ENCODE data around the gene FN1. TPM values are rescaled to one million over a fixed set of nuclear protein-coding genes. Genes with fewer than 3 reads are reported as not detected.
A peak's percentile ranks its signal among the peaks of the same experiment; 100 is the strongest.
"Not testable (repeated sequence)": the region's sequence is repeated elsewhere in the genome, so short reads cannot be mapped to it uniquely, and the experiment has no call there.

FN1 gene
- total RNA-seq, 1 donor from 2014 or later = 387 TPM

DNA sequence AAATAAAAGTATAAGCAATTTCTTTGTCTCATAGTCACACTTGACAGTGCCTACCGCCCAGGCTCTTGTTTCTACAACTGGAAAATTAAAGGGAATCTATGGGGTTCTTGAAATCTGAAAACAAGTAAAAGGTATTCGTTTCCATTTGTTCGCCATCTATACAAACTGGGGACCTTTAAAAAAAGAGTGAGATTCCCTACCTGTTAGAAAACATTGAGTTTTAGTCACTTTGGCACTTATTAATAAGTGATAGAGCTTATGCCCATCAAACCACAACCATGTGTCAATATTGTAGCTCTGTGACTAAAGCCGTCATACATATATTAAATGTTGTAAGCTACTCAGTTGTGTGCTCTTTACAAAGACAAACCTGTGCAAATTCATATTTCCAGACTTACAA lies 13.2 kb downstream of the FN1 start:
- no peak for DNase-seq

DNA sequence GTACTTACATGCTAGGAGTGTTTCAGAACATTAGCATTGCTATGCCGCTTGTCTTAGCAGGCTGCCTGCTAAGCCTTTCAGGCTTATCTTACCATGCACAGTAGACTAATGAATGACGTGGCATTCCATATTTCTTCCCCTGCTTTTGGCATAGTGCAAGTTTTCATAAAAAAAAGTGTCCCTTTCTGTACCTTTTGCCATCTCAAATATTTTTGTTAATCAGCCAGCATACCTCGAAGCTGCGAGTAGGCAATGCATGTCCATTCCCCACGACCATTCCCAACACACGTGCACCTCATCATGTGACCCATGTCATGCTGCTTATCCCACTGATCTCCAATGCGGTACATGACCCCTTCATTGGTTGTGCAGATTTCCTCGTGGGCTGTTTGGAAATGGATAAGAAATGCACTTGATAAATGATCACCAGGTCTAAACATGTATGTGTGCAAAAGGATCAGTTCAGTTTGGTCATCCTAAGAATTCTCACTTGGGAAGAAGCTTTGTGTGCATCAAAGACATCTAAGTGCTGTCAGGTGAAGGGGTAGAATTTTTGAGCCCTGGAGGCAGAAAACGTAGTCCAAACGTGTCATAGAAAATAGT lies 13.9 kb downstream of the FN1 start:
- no peak for DNase-seq

DNA sequence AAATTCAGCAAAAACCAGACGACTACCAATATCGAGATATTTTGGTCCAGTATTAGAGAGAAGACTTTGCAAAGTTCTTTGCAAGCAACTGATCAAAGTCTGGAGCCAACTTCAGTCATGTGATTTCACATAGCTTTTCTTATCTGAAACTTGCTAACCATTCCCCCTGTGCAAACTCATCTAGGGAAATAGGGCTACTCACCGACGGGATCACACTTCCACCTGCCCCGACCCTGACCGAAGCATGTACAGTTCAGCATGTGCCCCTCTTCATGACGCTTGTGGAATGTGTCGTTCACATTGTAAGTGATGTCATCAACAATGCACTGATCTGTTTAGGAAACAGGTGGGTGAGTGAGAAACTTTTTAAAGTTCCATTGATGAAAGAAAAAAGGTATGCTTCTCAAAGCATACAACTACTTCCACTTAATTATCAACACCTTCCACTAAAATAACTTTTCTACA lies 15.4 kb downstream of the FN1 start:
- peak; percentile 68 for DNase-seq

- DNase-seq = no peak
Observed at GRCh38 chr2:215419769-215420470, 15.9 kb downstream of the FN1 start.

DNA sequence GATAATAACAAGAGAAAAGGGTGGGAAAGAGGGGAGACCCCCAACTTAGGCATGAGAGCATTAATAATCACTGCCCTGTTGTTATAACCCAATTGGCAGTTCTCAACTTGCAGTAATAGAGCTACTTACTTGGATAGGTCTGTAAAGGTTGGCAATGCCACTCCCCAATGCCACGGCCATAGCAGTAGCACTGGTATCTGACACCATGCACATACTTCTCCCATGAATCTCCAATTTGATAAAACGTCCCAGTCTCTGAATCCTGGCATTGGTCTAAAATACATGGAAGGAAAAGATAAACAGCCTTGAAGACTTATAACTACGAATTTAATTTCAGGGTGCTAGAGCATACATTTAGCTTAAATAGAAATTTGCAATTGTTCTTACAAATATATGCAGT lies 16.8 kb downstream of the FN1 start:
- DNase-seq = no peak

DNA sequence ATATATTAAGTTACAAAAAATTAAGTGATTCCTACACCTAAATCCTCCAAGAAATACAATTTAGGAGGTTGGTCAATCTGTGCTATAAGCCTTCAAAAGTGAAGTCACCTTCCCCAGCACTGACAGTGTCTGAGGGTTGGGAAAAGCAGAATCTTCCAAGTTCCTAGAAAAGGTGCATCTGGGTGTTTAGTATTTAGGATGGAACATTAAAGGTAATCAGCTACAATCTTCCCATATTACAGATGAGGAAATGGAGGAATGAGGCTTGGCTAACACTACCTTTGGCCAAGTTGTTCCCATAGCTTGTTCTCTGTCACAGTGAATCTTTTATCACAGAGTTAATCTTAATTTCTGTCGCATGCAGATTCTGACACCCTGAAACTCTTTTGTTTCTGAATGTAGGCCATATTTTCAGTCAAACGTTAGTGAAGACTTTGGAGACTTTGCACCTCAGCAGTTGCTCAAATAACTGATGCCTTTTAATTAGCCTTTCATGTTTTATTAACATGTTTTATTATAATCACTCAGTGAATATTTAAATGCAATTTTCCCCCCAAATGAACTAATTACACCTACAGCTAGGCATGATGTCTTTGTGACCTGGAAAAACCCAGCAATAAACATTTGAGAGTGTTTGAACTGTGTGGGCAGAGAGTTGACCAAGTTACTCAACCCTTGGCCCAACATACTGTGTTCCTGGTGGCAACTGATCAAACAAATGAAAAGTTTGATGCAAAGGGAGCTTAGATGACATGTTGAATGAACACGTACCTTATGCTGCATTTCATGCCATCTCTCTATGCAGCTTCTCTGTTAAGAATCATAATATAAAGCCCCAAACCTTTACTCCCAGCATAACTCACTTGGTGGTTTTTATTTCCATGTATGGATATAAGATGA lies 17.6 kb downstream of the FN1 start:
- no peak for DNase-seq

DNA sequence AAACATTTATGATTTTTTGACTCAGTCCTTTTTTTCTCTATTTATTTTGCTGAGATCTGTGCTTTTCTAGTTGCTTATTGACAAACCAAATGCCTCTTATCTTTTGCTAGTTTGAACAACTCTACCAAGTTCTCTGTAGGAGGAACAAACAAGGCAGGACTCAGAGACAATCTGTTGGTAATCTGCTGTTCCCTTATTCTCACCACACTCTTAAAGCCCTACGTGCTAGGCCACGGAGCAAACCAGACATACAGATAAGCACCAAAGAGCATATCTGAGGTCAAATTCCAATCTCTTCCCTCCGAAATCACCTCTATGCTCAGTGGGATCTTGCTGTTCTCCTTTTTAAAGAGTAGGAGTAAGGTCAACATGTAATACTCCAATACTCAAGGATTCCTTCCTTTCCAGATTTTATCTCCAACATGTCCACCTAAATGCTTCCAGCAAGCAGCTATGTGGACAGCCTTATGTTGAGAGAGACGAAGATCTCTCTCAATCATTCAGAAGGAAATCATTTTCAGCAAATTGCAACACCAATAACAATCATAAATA lies 18.4 kb downstream of the FN1 start:
- DNase-seq = no peak

GRCh38 chr2:215416656-215417055 lies 19.2 kb downstream of the FN1 start:
- DNase-seq = no peak

DNA sequence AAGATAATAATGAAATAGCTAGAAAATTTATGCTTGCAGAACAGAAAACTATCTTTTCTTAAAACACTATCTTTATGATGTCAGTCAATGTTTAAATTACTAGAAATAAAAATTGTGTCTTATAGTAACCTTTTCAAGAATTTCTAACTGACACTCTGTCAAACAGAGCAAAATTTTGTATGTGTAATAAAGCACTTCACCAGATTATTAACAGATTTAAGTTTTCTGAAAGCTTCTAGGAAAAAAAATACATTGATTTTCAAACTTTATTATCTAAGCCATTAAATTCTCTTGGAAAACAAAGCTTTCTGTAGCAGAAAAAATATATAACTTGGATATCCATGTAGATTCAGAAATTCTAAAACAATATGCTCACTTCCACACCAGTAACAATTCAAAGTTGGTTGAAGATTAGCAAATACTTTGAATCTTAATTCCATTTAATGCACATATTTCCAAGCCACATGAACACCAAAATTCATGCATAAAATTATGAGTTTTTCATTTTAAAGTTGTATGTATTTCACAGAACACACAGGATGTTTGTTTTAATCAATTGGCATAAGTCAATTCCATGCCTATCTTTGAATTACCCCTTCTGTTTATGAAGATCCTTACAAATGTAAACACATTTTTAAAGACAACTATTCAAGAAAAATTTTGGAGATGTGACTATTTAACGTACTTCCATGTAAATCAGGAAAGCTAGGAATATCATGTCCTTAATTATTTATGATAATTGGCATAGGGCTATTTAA lies 19.9 kb downstream of the FN1 start:
- DNase-seq = no peak

- DNase-seq = no peak
Observed at GRCh38 chr2:215415218-215415617, 20.6 kb downstream of the FN1 start.

DNA sequence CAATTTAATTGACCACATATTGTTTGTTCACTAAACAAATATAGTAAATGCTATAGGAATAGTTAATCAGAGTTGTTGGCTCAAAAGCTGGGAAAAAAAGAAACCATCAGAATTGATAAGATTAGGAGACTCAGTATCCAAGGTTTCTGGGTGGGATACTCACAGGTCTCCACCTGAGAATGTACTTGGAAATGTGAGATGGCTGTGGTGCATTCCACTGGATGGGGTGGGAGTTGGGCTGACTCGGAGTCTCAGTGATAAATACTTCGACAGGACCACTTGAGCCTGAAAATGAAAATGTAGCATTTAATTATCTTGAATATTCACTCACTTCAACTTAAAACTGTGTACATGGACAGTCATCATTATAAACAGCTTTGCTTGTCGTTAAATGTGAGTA lies 21.2 kb downstream of the FN1 start:
- no peak for DNase-seq

DNA sequence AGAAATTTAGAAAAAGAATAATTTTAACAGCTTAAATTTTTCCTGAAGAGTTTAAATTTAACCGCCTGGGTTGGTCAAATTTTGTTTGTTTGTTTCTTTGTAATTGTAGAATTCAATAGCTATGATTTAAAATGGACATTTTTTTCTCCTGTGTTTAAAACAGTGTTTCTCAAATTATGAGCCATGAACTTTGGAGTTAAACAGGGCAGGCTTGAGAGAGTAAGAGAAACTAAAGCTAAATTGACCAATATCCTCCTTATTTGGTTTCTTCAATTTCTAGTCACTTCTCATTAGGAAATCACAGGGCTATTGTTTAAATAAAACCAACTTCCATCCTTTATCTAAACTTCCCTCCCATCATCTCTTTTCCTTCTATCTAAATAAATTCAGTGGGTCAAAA lies 21.9 kb downstream of the FN1 start:
- DNase-seq = no peak

DNA sequence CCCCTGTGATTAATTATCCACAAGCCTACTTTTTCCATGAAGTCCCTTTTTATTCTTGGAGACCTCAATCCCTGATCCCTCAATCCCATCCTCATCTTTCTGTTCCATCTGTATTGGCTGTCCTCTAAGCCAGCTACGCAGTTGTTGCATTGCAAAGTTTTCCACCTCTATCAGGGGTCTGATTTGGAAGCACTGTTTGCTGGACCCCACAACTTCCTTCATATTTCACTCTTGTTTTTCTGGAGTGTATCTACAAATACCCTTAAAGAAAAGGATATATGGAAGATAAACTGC lies 22.4 kb downstream of the FN1 start:
- DNase-seq = no peak

DNA sequence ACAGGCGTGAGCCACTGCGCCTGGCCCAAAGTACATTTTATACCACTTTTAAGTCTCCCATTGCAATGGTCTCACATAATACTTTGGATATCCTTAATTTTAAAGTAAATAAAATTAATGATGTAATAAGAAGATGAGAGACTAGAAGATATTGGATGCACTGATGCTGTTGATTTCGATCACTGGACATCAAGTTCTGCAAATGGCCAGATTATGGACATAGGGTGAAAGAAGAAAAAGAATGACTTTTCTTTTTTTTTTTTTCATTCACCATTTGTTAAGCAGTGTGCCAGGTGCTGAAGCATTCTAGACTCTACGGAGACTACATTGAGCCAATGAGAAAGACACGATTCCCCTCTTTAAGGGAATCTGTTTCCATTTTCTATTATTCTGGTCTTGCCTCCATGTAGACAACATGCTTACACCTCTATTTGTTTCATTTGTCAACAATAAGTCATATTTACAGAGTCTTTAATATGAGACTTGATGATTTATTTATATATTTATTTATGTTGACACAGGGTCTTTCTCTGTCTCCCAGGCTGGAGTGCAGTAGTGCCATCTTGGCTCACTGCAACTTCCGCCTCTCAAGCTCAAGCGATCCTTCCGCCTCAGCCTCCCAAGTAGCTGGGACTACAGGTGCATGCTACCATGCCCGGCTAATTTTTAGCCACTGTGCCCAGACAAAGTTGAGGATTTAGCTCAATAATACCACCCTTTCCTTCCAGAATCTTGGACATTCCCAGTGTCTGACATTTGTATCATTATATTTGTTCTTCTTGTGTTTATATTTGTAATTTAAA lies 23.7 kb downstream of the FN1 start:
- DNase-seq = no peak

DNA sequence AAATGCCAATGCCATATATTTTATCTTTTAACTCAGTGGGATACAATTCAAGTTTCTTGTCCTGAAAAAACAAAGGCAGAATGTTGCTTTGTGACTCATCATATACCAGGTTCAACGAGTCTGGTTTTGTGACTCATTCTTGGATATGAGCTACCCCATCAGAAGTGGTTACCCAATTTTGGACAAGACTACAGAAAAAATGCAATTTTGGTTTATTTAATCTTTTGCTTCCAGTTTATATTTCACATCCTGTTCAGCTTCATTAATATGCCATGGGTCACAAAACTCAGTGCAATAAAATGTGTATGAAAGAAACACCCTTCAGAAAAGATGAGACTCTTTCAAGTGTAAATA lies 25.0 kb downstream of the FN1 start:
- DNase-seq = peak; percentile 79

DNA sequence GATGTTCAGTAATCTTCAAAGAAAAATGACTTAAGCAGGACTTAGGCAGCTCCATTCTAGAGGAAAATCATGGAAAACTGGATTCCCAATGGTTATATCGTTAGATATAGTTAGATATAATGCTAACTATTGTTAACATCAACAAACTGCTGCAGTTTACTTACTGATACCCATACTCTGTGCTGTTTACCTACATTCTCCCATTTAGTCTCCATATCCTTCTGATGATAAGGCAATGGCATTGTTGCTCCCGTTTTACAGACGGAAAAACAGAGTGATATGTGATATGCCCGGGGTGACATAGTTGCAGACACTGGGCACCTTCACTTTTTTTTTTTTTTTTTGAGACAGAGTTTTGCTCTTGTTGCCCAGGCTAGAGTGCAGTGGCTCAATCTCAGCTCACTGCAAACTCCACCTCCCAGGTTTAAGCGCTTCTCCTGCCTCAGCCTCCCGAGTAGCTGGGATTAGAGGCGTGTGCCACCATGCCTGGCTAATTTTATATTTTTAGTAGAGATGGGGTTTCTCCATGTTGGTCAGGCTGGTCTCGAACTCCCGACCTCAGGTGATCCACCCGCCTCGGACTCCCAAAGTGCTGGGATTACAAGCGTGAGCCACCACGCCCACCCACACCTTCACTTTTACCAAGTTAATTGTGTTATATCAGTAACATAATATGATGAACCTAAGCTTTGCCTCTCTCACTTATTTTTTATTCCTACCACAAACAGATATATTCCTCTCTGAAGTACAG lies 25.5 kb downstream of the FN1 start:
- DNase-seq = not testable (repeated sequence)

DNA sequence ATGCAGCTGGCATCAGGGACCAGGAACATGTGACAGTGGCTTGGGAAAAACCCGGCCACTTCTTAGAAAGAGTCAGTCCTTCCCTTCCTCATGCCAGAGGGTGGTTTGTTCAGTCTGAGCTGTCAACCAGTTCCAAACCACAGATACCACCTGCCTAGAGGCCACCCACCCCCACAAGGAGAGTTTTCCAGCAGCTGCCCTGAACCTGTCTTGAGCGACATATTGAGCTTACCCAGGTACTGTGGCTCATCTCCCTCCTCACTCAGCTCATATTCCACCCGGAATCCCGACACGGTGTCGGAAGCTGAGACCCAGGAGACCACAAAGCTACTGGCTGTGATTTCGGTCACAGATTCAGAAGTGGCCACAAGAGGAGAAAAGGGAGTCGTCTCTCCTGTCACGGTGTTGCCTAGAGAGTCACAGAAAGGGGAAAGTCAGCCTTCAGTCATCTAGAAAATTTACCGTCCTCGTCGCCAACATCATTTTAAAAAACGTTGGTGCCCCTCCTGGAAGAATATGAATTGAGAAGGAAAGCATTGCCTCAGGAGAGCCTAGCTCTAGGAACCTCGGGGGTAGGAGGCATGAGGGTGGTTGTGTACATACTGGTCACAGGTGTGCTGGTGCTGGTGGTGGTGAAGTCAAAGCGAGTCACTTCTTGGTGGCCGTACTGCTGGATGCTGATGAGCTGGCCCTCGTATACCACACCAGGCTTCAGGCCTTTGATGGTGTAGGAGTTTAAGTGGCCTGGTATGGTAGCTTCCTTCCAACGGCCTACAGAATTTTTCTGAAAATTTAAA lies 26.3 kb downstream of the FN1 start:
- DNase-seq = no peak

- DNase-seq = not testable (repeated sequence)
Observed at GRCh38 chr2:215408441-215408840, 27.4 kb downstream of the FN1 start.

DNA sequence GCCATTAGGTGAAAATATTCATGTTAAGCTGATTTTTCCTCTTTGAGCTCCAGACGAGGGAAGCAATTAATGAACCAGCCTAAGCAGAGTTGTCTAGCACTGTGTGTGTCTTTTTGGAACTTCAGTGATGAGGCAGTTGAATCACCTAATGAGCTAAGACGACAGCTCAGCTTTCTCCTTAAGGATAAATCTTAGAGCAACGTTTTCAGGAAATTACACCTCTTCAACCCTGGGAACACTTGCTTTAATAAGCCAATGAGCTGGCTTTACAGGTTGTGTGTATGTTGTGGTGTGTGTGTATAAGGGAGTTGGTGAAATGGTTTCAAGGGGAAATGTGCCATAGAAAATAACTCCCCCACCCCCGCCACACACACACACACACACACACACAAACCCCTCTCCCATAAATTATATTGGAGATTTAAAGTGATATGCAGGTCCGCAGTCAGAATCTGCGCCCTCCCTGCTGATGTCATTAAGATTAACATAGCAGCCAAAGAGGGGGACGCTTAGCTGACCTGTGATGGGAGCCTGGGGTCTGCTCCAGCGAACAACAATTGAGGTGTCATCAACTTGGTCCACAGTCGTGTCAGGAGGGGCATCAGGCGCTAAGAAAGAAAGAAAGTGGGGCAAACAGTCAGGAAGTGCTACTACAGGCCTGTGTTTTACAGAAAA lies 28.1 kb downstream of the FN1 start:
- no peak for DNase-seq

GRCh38 chr2:215407061-215407460 lies 28.8 kb downstream of the FN1 start:
- no peak for DNase-seq

All from dermis blood vessel endothelial cell (primary cell).